ENCODE results near the gene BBX.

- TF ChIP-seq PATZ1 (CRISPR knock-in tag; IDR thresholded peaks at IDR 0.05; ENCODE audit: borderline replicate concordance) (no peak), ZNF8 (CRISPR knock-in tag; IDR thresholded peaks at IDR 0.05) (no peak), OSR1 (CRISPR knock-in tag; IDR thresholded peaks at IDR 0.05) (no peak), ZFP30 (CRISPR knock-in tag; IDR thresholded peaks at IDR 0.05) (no peak), CSDC2 (CRISPR knock-in tag; IDR thresholded peaks at IDR 0.05) (no peak), PPARA (CRISPR knock-in tag; IDR thresholded peaks at IDR 0.05; ENCODE audit: borderline replicate concordance) (no peak), GLIS3 (CRISPR knock-in tag; IDR thresholded peaks at IDR 0.05) (no peak), RARB (CRISPR knock-in tag; IDR thresholded peaks at IDR 0.05) (no peak), ZNF565 (CRISPR knock-in tag; conservative IDR thresholded peaks at IDR 0.05; ENCODE audit: low read depth) (no peak), ISL1 (CRISPR knock-in tag; IDR thresholded peaks at IDR 0.05) (no peak), ARNTL (CRISPR knock-in tag; IDR thresholded peaks at IDR 0.05; ENCODE audit: borderline replicate concordance, low read depth) (no peak), ZC3H10 (CRISPR knock-in tag; IDR thresholded peaks at IDR 0.05) (no peak), CREB5 (CRISPR knock-in tag; IDR thresholded peaks at IDR 0.05; ENCODE audit: low read depth) (no peak)
These were observed 319.1 kb downstream of the BBX start for GRCh38 chr3:107841831-107842230.

All from SK-N-SH treated with all-trans-retinoic acid at 6 μM for 48 hours (cell line).